C4-2B (cell line): ENCODE measurements around the gene NISCH.

Source experiments
- H3K27ac ChIP-seq: fragments of 450-650 bp; 2 replicates; pipeline ENCODE4 v1.5.1; 2017
- ZFX ChIP-seq: fragments of 450-650 bp; IDR thresholded peaks from 2 replicates; pipeline ENCODE4 v1.6.1; 2017
- TF ChIP-seq, protein P1 (sequence below): fragments of 450-650 bp; conservative IDR thresholded peaks from 2 replicates; pipeline ENCODE4 v1.5.1; 2017; ENCODE audit warnings: mild to moderate bottlenecking

Gene NISCH

DNA sequence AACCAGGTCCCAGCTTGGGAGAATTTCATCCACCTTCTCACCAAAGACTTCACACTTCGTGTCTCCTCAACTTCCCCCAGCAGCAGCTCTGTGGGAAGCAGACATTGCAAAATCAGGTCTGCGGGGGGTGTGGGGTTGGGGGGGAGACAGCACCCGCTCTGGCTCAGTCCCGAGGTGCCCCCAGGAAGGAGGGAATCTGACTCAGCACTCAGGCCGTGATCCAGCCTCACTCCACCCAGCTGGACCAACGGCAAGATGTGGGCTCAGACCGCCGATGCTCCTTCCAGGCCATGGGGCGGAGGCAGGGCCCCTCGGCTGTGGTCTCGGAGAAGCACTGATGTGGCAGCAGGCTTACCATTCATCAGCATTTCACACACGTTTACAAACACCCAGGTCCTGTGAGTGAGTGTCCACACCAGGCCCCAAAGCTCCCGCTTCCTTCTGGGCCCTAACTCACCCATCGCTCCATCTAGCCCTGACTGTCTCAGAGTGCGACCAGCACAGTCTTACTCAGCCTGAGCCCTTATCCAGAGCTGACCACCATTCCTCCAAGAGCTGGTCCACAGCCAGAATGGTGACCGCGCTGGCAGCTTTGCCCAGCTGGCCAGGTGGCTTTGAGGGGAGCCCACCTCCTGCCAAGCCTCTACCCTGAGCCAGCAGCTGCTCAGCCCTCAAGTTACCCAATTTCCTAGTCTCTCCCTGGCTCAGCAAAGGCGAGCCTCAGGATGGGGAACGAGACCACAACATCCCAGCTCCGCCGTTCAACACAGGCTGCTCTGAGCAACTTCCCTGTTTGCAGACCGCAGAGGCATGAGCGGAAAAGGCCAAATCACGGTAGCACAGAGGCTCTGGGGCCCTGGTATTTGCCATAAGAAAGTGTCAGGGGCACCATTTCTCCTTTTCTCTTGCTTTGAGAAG lies 43.0 kb downstream of the NISCH start:
- TF ChIP-seq, protein P1, sequence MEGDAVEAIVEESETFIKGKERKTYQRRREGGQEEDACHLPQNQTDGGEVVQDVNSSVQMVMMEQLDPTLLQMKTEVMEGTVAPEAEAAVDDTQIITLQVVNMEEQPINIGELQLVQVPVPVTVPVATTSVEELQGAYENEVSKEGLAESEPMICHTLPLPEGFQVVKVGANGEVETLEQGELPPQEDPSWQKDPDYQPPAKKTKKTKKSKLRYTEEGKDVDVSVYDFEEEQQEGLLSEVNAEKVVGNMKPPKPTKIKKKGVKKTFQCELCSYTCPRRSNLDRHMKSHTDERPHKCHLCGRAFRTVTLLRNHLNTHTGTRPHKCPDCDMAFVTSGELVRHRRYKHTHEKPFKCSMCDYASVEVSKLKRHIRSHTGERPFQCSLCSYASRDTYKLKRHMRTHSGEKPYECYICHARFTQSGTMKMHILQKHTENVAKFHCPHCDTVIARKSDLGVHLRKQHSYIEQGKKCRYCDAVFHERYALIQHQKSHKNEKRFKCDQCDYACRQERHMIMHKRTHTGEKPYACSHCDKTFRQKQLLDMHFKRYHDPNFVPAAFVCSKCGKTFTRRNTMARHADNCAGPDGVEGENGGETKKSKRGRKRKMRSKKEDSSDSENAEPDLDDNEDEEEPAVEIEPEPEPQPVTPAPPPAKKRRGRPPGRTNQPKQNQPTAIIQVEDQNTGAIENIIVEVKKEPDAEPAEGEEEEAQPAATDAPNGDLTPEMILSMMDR = no peak
- TF ChIP-seq ZFX = no peak

DNA sequence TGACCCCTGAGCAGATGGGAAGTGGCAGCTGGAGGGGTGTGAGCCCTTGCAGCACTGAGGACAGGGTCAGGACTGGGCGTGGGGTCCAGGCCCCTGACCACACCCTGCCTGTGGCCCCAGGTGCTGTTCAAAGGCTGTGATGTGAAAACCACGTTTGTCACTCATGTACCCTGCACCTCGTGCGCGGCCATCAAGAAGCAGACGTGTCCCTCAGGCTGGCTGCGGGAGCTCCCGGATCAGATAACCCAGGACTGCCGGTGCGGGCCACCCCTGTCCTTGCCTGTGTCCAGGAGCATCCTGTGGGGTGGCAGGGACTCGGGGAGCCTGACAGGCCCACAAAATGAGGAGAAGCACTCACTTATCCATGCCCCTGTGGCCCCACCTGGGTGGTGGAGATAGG lies 45.6 kb downstream of the NISCH start:
- TF ChIP-seq ZFX = no peak
- TF ChIP-seq, protein P1 = no peak

More for the DNA sequence above, 43.0 kb downstream of the NISCH start:
- H3K27ac ChIP-seq = no peak overlapping the region

DNA sequence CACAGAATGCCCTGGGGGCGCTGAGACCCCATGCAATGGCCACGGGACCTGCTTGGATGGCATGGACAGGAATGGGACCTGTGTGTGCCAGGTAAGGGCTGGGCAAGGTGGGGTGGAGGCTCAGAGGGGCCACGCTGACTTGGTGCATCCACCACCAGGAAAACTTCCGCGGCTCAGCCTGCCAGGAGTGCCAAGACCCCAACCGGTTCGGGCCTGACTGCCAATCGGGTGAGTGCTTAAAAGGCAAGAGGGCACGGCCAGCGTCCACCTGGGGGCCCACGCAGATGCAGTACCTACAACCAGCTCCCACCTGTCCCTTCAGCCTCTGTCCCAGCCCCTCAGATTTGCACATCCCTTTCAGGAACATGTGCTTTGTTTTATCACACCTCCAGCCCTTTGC lies 46.6 kb downstream of the NISCH start:
- TF ChIP-seq, protein P1 = no peak
- no peak for TF ChIP-seq ZFX
- no peak overlapping the region for H3K27ac ChIP-seq

More for the DNA sequence above, 45.6 kb downstream of the NISCH start:
- no peak overlapping the region for H3K27ac ChIP-seq

DNA sequence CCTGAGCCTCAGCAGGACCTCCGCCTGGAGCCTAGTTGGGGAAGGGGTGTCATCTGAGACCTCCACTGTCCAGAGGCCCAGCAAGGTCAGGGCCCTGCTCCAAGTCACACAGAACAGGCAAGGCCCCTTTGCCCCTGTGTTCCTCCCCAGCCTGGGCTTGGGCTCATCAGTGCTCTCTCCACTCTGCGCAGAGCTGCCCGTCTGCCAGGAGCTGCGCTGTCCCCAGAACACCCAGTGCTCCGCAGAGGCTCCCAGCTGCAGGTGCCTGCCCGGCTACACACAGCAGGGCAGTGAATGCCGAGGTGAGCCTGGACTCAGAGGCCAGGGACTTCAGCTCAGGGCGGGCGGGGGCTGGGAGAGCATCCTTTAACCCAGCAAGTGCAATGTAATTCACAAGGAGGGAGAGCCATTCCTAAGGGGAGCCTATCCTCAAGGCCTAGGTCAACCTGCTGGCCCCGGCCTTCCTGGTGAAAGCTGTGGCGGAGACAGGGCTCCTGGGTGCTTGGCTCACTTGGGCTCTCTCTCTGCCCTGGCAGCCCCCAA lies 47.5 kb downstream of the NISCH start:
- TF ChIP-seq, protein P1 = no peak
- no peak for TF ChIP-seq ZFX
- H3K27ac ChIP-seq = no peak overlapping the region

DNA sequence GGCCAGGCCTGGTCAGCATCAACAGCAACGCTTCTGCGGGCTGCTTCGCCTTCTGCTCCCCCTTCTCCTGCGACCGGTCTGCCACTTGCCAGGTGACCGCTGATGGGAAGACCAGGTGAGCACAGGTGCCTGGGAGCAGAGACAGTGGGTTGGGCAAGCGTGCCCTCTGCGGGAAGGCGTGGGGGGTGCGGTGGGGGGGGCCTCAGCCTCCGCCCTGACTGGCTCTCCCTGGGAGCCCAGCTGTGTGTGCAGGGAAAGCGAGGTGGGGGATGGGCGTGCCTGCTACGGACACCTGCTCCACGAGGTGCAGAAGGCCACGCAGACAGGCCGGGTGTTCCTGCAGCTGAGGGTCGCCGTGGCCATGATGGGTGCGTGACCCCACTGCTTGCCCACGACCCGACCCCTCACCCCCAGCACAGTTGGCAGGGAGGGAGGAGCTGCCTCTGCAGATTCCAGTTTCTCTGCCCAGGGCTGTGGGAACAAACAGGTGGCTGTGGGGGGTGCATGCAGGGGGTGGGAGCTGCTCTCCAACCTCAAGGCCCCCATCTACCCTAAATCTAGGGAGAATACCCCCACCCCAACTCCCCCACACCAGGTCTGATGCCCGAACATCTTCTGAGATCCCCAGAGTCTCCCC lies 48.5 kb downstream of the NISCH start:
- no peak overlapping the region for H3K27ac ChIP-seq
- no peak for TF ChIP-seq ZFX
- TF ChIP-seq, protein P1 = no peak

DNA sequence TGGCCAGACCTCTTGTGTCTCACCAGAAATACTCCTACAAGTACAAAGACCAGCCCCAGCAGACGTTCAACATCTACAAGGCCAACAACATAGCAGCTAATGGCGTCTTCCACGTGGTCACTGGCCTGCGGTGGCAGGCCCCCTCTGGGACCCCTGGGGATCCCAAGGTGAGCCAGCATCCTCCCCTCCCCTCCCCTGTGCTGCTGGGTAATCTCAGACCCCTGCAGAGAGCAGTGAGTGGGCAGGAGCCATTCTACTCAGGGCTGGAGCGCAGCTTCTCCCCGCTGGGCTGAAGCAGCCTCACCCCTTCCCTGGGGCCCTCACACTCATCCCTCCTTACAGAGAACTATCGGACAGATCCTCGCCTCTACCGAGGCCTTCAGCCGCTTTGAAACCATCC lies 49.6 kb downstream of the NISCH start:
- no peak for TF ChIP-seq ZFX
- TF ChIP-seq, protein P1 = no peak
- no peak overlapping the region for H3K27ac ChIP-seq
